ENCODE measurements around the gene MYL6B. TPM values are rescaled to one million over a fixed set of nuclear protein-coding genes. Genes with fewer than 3 reads are reported as not detected.

MYL6B gene
- total RNA-seq, 2 donors from 2014 or later, result 153 to 191 TPM

- peaks cover 89% of the 10 kb centered on the region for H3K36me3 ChIP-seq (ENCODE audit: control insufficient read depth, insufficient read depth, low read length)
- no peaks in the 10 kb centered on the region for H3K4me1 ChIP-seq (ENCODE audit: control insufficient read depth, insufficient read depth, low read length)
- Mint-ChIP-seq H3K36me3 (ENCODE audit: low read depth) (peaks cover 85% of the 10 kb centered on the region), H3K27me3 (ENCODE audit: insufficient read depth) (no peaks in the 10 kb centered on the region), H3K4me1 (no peaks in the 10 kb centered on the region), H3K27ac (no peak overlapping the region), H3K4me3 (no peak overlapping the region), H3K9me3 (no peaks in the 10 kb centered on the region)
- no peaks in the 10 kb centered on the region for H3K27me3 ChIP-seq (ENCODE audit: control insufficient read depth, insufficient read depth, low read length, poor library complexity, severe bottlenecking)
- no peak for DNase-seq
- WGBS, 2 experiments (ENCODE audit: insufficient coverage in 1 of 2, insufficient read length in 1 of 2), result 95 to 100% methylated on average over 2 to 11 of the region's 11 CpGs
- H3K27ac ChIP-seq (ENCODE audit: low read depth, low read length), result no peak overlapping the region
- no peak overlapping the region for H3K9ac ChIP-seq (ENCODE audit: extremely low read depth, low read length, poor library complexity, severe bottlenecking)
- no peak for TF ChIP-seq CTCF (conservative IDR thresholded peaks at IDR 0.05)
- H3K9me3 ChIP-seq (ENCODE audit: control insufficient read depth, low read length), result no peaks in the 10 kb centered on the region
- no peak overlapping the region for H3K4me3 ChIP-seq (ENCODE audit: low read length)
These were observed 16.9 kb downstream of the MYL6B start for GRCh38 chr12:56169229-56169759.

- no peak overlapping the region for H3K27ac Mint-ChIP-seq
- H3K27ac ChIP-seq (ENCODE audit: low read depth, low read length), result no peak overlapping the region
- H3K4me3 Mint-ChIP-seq, result no peak overlapping the region
- DNase-seq, result peak; percentile 30
- H3K27me3 ChIP-seq (ENCODE audit: control insufficient read depth, insufficient read depth, low read length, poor library complexity, severe bottlenecking), result no peaks in the 10 kb centered on the region
- H3K9me3 ChIP-seq (ENCODE audit: control insufficient read depth, low read length), result no peaks in the 10 kb centered on the region
- H3K9me3 Mint-ChIP-seq, result no peaks in the 10 kb centered on the region
- WGBS, 2 experiments (ENCODE audit: insufficient coverage in 1 of 2, insufficient read length in 1 of 2), result 95% methylated on average over 7 of the region's 7 CpGs; no CpG with 5 or more reads in 1 of the 2 experiments
- no peak overlapping the region for H3K4me3 ChIP-seq (ENCODE audit: low read length)
- no peaks in the 10 kb centered on the region for H3K4me1 Mint-ChIP-seq
- H3K9ac ChIP-seq (ENCODE audit: extremely low read depth, low read length, poor library complexity, severe bottlenecking), result no peak overlapping the region
- peaks cover 86% of the 10 kb centered on the region for H3K36me3 Mint-ChIP-seq (ENCODE audit: low read depth)
- no peak for TF ChIP-seq CTCF (conservative IDR thresholded peaks at IDR 0.05)
- no peaks in the 10 kb centered on the region for H3K4me1 ChIP-seq (ENCODE audit: control insufficient read depth, insufficient read depth, low read length)
- H3K36me3 ChIP-seq (ENCODE audit: control insufficient read depth, insufficient read depth, low read length), result peaks cover 84% of the 10 kb centered on the region
- no peaks in the 10 kb centered on the region for H3K27me3 Mint-ChIP-seq (ENCODE audit: insufficient read depth)
These were observed 20.5 kb downstream of the MYL6B start for GRCh38 chr12:56172839-56173238.

DNA sequence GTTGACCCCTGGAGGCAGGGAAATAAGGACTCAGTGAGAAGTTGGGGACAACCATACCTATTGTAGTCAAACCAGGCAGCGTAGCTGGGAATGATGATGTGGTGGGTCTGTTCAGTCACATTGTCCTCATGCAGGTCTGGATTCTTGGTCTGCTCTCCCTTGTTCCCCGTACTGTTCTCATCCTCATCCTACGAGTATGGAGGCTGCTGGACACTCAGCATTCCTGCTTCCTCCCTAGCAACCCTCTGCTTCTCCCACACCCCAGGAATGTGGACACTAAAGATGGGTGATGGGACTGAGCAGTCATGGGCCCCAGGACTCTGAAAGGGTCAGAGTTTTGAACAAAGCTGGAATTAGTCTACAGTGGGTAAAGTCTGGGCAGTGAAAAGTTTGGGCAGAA, 26.0 kb downstream of the MYL6B start:
- no peak overlapping the region for H3K4me3 Mint-ChIP-seq
- no peaks in the 10 kb centered on the region for H3K4me1 ChIP-seq (ENCODE audit: control insufficient read depth, insufficient read depth, low read length)
- 60 to 100% methylated on average over 2 to 3 of the region's 3 CpGs for WGBS, 2 experiments (ENCODE audit: insufficient coverage in 1 of 2, insufficient read length in 1 of 2)
- H3K4me1 Mint-ChIP-seq, result no peaks in the 10 kb centered on the region
- peaks cover 85% of the 10 kb centered on the region for H3K36me3 Mint-ChIP-seq (ENCODE audit: low read depth)
- no peaks in the 10 kb centered on the region for H3K27me3 Mint-ChIP-seq (ENCODE audit: insufficient read depth)
- peaks cover 8% of the 10 kb centered on the region for H3K9me3 ChIP-seq (ENCODE audit: control insufficient read depth, low read length)
- H3K9ac ChIP-seq (ENCODE audit: extremely low read depth, low read length, poor library complexity, severe bottlenecking), result no peak overlapping the region
- DNase-seq, result no peak
- TF ChIP-seq CTCF (conservative IDR thresholded peaks at IDR 0.05), result no peak
- H3K27me3 ChIP-seq (ENCODE audit: control insufficient read depth, insufficient read depth, low read length, poor library complexity, severe bottlenecking), result no peaks in the 10 kb centered on the region
- no peak overlapping the region for H3K27ac ChIP-seq (ENCODE audit: low read depth, low read length)
- peak overlapping the region; percentile 26 for H3K27ac Mint-ChIP-seq
- H3K36me3 ChIP-seq (ENCODE audit: control insufficient read depth, insufficient read depth, low read length), result peaks cover 85% of the 10 kb centered on the region
- H3K9me3 Mint-ChIP-seq, result no peaks in the 10 kb centered on the region
- no peak overlapping the region for H3K4me3 ChIP-seq (ENCODE audit: low read length)
